PC-3 (cell line): Measurements from ENCODE around the gene ANK3. TPM values are rescaled to one million over a fixed set of nuclear protein-coding genes. Genes with fewer than 3 reads are reported as not detected.

ENCODE experiments used
- ATAC-seq: fragments of 200-7000 bp; cut with Tn5 transposase; 2 replicates; pipeline ENCODE4 v1.9.1; 2020; ENCODE audit warnings: mild to moderate bottlenecking, moderate library complexity
- BruUV-seq: library from RNA; stranded (reverse); fragments of 400-500 nt; replicated peaks from 2 replicates; lab custom pipeline; 2021; lab: Mats Ljungman, UMichigan
- CTCF ChIA-PET: fragments of 300-600 bp; sonication (Branson Sonifier 250); formaldehyde crosslinking; loops from one replicate; lab custom pipeline; 2022; ENCODE audit warnings: antibody characterized with exemption; lab: Charles Lee
- POLR2A ChIA-PET: fragments of 300-600 bp; sonication (Branson Sonifier 250); formaldehyde crosslinking; loops from one replicate; lab custom pipeline; 2022; ENCODE audit warnings: antibody characterized with exemption; ENCODE audit not compliant: unreplicated experiment; lab: Charles Lee
- DNase-seq: peaks from one replicate; pipeline ENCODE4 v3.0.0-alpha.2; 2015
- H2AFZ ChIP-seq: fragments of 300-600 bp; sonication (generic); 2 replicates; pipeline ENCODE4 v1.6.0; 2016; ENCODE audit warnings: antibody characterized with exemption, low read length
- H3F3A ChIP-seq: fragments of 300-600 bp; sonication (generic); one replicate; pipeline ENCODE4 v1.6.0; 2017; ENCODE audit warnings: antibody characterized with exemption, low read length, control low read depth, mild to moderate bottlenecking; ENCODE audit not compliant: unreplicated experiment
- H3K27ac ChIP-seq: fragments of 300-600 bp; sonication (generic); 2 replicates; pipeline ENCODE4 v1.5.1; 2016; ENCODE audit warnings: mild to moderate bottlenecking, low read length
- H3K27me3 ChIP-seq: fragments of 300-600 bp; sonication (generic); 2 replicates; pipeline ENCODE4 v1.6.1; 2016; ENCODE audit warnings: low read length, mixed read lengths
- H3K36me3 ChIP-seq: fragments of 300-600 bp; sonication (generic); 2 replicates; pipeline ENCODE4 v1.6.1; 2016; ENCODE audit warnings: low read depth, mixed run types, low read length, mixed read lengths
- H3K4me1 ChIP-seq: fragments of 300-600 bp; sonication (generic); 2 replicates; pipeline ENCODE4 v1.5.1; 2016; ENCODE audit warnings: low read length; ENCODE audit not compliant: insufficient read depth
- H3K4me2 ChIP-seq: fragments of 300-600 bp; sonication (generic); 2 replicates; pipeline ENCODE4 v1.6.0; 2016; ENCODE audit warnings: low read length
- H3K4me3 ChIP-seq: fragments of 300-600 bp; sonication (generic); 2 replicates; pipeline ENCODE4 v1.5.1; 2016; ENCODE audit warnings: mild to moderate bottlenecking, low read length, mixed read lengths
- H3K79me2 ChIP-seq: fragments of 300-600 bp; sonication (generic); 2 replicates; pipeline ENCODE4 v1.6.1; 2017; ENCODE audit warnings: low read length, mixed read lengths
- H3K9ac ChIP-seq: fragments of 300-600 bp; sonication (generic); 2 replicates; pipeline ENCODE4 v1.6.0; 2016; ENCODE audit warnings: mild to moderate bottlenecking, low read length
- H3K9me2 ChIP-seq: fragments of 300-600 bp; sonication (generic); replicated peaks from 2 replicates; pipeline ENCODE4 v1.6.1; 2016; ENCODE audit warnings: mixed run types, low read length, mixed read lengths
- H3K9me3 ChIP-seq: fragments of 300-600 bp; sonication (generic); 2 replicates; pipeline ENCODE4 v1.6.1; 2016; ENCODE audit warnings: low read length, mixed read lengths
- H4K20me1 ChIP-seq: fragments of 300-600 bp; sonication (generic); 2 replicates; pipeline ENCODE4 v1.6.1; 2016; ENCODE audit warnings: low read length, mixed read lengths
- EZH2 ChIP-seq: fragments of 300-600 bp; sonication (generic); IDR thresholded peaks from one replicate; pipeline ENCODE4 v1.6.1; 2017; ENCODE audit warnings: antibody characterized with exemption, mild to moderate bottlenecking, low read length; ENCODE audit not compliant: unreplicated experiment
- EZH2phosphoT487 ChIP-seq: fragments of 300-600 bp; sonication (generic); IDR thresholded peaks from 2 replicates; pipeline ENCODE4 v1.6.1; 2018; ENCODE audit warnings: mild to moderate bottlenecking, antibody characterized with exemption, low read length, borderline replicate concordance
- intact Hi-C: fragments of 100-400 bp; cut with micrococcal nuclease; formaldehyde crosslinking; loops from 2 replicates; pipeline ENCODE4 v1.9.0; 2023
- total RNA-seq: library from RNA; depleted of rRNA; stranded (reverse); fragments of >200 nt; gene quantifications from 2 replicates; pipeline ENCODE4 v1.2.3, GENCODE V29; 2014
- TF ChIP-seq, protein P1 (sequence below): fragments of 300-600 bp; sonication (generic); conservative IDR thresholded peaks from 2 replicates; pipeline ENCODE4 v1.5.1; 2017; ENCODE audit warnings: antibody characterized with exemption, low read depth, mild to moderate bottlenecking, low read length

Gene ANK3
- total RNA-seq, 1 experiment from 2014 or later = 29.5 TPM

DNA sequence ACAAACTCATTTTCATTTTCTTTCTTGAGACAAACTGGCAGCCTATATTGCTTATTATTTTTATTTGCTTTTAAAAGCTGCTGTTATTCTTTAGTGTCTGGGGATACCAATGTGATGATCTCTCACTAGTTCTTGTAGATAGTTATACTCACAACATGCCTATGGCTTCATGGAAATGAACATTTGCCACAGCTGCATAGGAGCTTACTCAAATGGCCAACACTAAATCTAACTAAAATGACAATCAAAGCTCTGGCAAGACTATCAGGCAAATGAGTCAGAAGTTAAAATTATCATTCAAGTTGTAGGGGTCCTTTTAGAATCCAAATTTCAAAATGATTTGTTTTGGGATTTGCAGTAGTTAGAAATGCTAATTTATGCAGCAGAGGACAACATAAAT, 225.9 kb downstream of the ANK3 start:
- ATAC-seq = no peak
- Histone ChIP-seq H3K79me2 (no peaks in the 10 kb centered on the region), H3K4me3 (no peak overlapping the region), H3K4me1 (peaks cover 19% of the 10 kb centered on the region), H2AFZ (no peak overlapping the region), H3K9ac (no peak overlapping the region), H3K27me3 (no peaks in the 10 kb centered on the region), H3K9me2 (no peaks in the 10 kb centered on the region), H3K27ac (no peak overlapping the region), H3K4me2 (no peak overlapping the region), H3K36me3 (no peaks in the 10 kb centered on the region), H3K9me3 (no peaks in the 10 kb centered on the region), H3F3A (no peaks in the 10 kb centered on the region), H4K20me1 (no peaks in the 10 kb centered on the region)
- TF ChIP-seq EZH2 = no peak
- no peak for TF ChIP-seq EZH2phosphoT487
- TF ChIP-seq, protein P1, sequence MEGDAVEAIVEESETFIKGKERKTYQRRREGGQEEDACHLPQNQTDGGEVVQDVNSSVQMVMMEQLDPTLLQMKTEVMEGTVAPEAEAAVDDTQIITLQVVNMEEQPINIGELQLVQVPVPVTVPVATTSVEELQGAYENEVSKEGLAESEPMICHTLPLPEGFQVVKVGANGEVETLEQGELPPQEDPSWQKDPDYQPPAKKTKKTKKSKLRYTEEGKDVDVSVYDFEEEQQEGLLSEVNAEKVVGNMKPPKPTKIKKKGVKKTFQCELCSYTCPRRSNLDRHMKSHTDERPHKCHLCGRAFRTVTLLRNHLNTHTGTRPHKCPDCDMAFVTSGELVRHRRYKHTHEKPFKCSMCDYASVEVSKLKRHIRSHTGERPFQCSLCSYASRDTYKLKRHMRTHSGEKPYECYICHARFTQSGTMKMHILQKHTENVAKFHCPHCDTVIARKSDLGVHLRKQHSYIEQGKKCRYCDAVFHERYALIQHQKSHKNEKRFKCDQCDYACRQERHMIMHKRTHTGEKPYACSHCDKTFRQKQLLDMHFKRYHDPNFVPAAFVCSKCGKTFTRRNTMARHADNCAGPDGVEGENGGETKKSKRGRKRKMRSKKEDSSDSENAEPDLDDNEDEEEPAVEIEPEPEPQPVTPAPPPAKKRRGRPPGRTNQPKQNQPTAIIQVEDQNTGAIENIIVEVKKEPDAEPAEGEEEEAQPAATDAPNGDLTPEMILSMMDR = no peak
- intact Hi-C loops = no loop called here
- CTCF ChIA-PET = no interaction called here
- POLR2A ChIA-PET = no interaction called here
- BruUV-seq = no TSS peak
- DNase-seq = no peak

DNA sequence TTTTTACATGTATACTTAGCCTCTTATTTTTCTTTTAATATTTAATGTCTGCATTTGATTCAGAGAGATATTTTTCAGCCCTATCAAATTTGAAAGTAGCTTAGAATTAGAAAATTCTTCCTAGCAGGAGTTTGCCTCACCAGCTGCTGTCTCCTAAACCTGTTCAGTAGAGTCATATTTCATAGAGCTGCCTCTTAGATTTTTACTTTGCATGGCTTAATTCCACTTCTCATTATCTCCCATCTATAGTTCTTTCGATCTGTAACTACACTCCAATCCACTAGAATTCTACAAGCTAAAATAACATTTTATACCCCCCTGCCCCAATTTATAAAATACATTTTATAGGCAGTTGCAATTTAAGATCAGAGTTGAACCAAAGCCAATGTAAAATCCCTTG, 227.0 kb downstream of the ANK3 start:
- ChIA-PET POLR2A (no interaction called here), CTCF (no interaction called here)
- no TSS peak for BruUV-seq
- H3K27me3 ChIP-seq = no peaks in the 10 kb centered on the region
- no peak overlapping the region for H3K9ac ChIP-seq
- H2AFZ ChIP-seq = no peak overlapping the region
- no peaks in the 10 kb centered on the region for H3K9me3 ChIP-seq
- H3K4me2 ChIP-seq = no peak overlapping the region
- no peaks in the 10 kb centered on the region for H3F3A ChIP-seq
- peaks cover 19% of the 10 kb centered on the region for H3K4me1 ChIP-seq
- H3K36me3 ChIP-seq = no peaks in the 10 kb centered on the region
- H3K9me2 ChIP-seq = no peaks in the 10 kb centered on the region
- TF ChIP-seq, protein P1 = no peak
- TF ChIP-seq EZH2 (no peak), EZH2phosphoT487 (no peak)
- H3K27ac ChIP-seq = no peak overlapping the region
- H3K4me3 ChIP-seq = no peak overlapping the region
- H4K20me1 ChIP-seq = no peaks in the 10 kb centered on the region
- intact Hi-C loops = no loop called here
- H3K79me2 ChIP-seq = no peaks in the 10 kb centered on the region
- no peak for DNase-seq
- no peak for ATAC-seq

DNA sequence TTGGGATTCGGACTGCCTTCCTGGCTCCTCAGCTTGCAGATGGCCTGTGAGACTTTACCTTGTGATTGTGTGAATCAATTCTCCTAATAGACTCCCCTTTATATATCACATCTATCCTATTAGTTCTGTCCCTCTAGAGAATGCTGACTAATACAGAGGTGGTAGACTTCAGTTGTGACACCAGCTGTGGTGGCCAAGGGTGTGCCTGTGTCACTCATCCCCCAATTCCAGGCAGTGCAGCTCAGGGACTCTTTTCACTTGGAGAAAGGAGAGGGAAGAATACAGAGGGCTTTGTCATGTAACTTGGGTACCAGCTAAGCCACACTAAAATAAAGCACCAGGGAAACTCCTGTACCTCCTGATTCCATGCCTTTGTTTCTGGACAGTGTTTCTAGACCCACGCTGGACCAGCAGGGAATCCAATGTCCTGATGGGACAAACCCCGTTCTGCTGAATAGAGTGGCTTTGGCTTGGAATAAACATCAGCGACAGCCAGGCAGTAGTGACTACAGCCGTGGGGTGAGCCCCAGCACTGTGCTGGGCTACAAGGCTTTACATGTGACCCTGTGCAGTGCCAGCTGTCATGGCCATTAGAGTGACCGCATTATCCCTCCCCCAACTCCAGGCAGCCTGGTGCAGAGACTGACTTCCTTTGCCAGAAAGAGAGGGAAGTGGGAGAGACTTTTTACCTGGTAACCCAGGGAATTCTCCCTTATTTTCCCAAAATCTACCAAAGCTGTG, 233.6 kb downstream of the ANK3 start:
- H3K9me3 ChIP-seq = no peaks in the 10 kb centered on the region
- BruUV-seq = no TSS peak
- CTCF ChIA-PET = no interaction called here
- intact Hi-C loops = no loop called here
- no peak for DNase-seq
- POLR2A ChIA-PET = no interaction called here
- H3K79me2 ChIP-seq = no peaks in the 10 kb centered on the region
- no peak overlapping the region for H3K9ac ChIP-seq
- no peak overlapping the region for H2AFZ ChIP-seq
- H3K27me3 ChIP-seq = no peaks in the 10 kb centered on the region
- no peaks in the 10 kb centered on the region for H3K9me2 ChIP-seq
- H3K36me3 ChIP-seq = peaks cover 5% of the 10 kb centered on the region; the same call in 1 of the 2 replicates
- no peak overlapping the region for H3K4me3 ChIP-seq
- no peak overlapping the region for H3K27ac ChIP-seq
- no peaks in the 10 kb centered on the region for H4K20me1 ChIP-seq
- H3K4me1 ChIP-seq = no peaks in the 10 kb centered on the region; the same call in 1 of the 2 replicates
- TF ChIP-seq EZH2 = no peak
- no peak for TF ChIP-seq EZH2phosphoT487
- ATAC-seq = 0 out of 2 replicates have a peak, but pooled peaks have one; percentile 20
- H3K4me2 ChIP-seq = no peak overlapping the region
- H3F3A ChIP-seq = no peaks in the 10 kb centered on the region
